ENCODE results near the gene MACROD1. TPM values are rescaled to one million over a fixed set of nuclear protein-coding genes. Genes with fewer than 3 reads are reported as not detected.

MACROD1 gene
- total RNA-seq, 1 donor, result 22.4 TPM

GRCh38 chr11:64022125-64022784 lies 143.7 kb downstream of the MACROD1 start:
- no peak for DNase-seq (ENCODE audit: low read depth in 2 of 3, low spot score in 2 of 3)

GRCh38 chr11:64021757-64022093 lies 144.2 kb downstream of the MACROD1 start:
- no peak for DNase-seq (ENCODE audit: low read depth in 2 of 3, low spot score in 2 of 3)

- DNase-seq (ENCODE audit: low read depth in 2 of 3, low spot score in 2 of 3), result no peak
These were observed 144.7 kb downstream of the MACROD1 start for GRCh38 chr11:64020976-64021756.

- DNase-seq (ENCODE audit: low read depth in 2 of 3, low spot score in 2 of 3), result no peak
These were observed 146.5 kb downstream of the MACROD1 start for GRCh38 chr11:64019106-64020037.

GRCh38 chr11:64018310-64018709 lies 147.6 kb downstream of the MACROD1 start:
- no peak for DNase-seq (ENCODE audit: low read depth in 2 of 3, low spot score in 2 of 3)

- no peak for DNase-seq (ENCODE audit: low read depth in 2 of 3, low spot score in 2 of 3)
These were observed 148.0 kb downstream of the MACROD1 start for GRCh38 chr11:64017945-64018224.

- DNase-seq (ENCODE audit: low read depth in 2 of 3, low spot score in 2 of 3), result no peak
These were observed 149.7 kb downstream of the MACROD1 start for GRCh38 chr11:64015935-64016845.

- DNase-seq (ENCODE audit: low read depth in 2 of 3, low spot score in 2 of 3), result no peak
These were observed 150.4 kb downstream of the MACROD1 start for GRCh38 chr11:64015510-64015909.

GRCh38 chr11:64014356-64014755 lies 151.6 kb downstream of the MACROD1 start:
- no peak for DNase-seq (ENCODE audit: low read depth in 2 of 3, low spot score in 2 of 3)

GRCh38 chr11:64013141-64013896 lies 152.6 kb downstream of the MACROD1 start:
- DNase-seq (ENCODE audit: low read depth in 2 of 3, low spot score in 2 of 3), result no peak

GRCh38 chr11:64011371-64011770 lies 154.5 kb downstream of the MACROD1 start:
- no peak for DNase-seq (ENCODE audit: low read depth in 2 of 3, low spot score in 2 of 3)

GRCh38 chr11:64010783-64011182 lies 155.1 kb downstream of the MACROD1 start:
- DNase-seq (ENCODE audit: low read depth in 2 of 3, low spot score in 2 of 3), result no peak

GRCh38 chr11:64009710-64010109 lies 156.2 kb downstream of the MACROD1 start:
- no peak for DNase-seq (ENCODE audit: low read depth in 2 of 3, low spot score in 2 of 3)

- DNase-seq (ENCODE audit: low read depth in 2 of 3, low spot score in 2 of 3), result no peak
These were observed 156.8 kb downstream of the MACROD1 start for GRCh38 chr11:64008914-64009633.

- no peak for DNase-seq (ENCODE audit: low read depth in 2 of 3, low spot score in 2 of 3)
These were observed 157.5 kb downstream of the MACROD1 start for GRCh38 chr11:64008283-64008913.

GRCh38 chr11:64007629-64008282 lies 158.2 kb downstream of the MACROD1 start:
- DNase-seq (ENCODE audit: low read depth in 2 of 3, low spot score in 2 of 3), result peak in 1 of 3 donors; percentile 43

GRCh38 chr11:64007160-64007628 lies 158.7 kb downstream of the MACROD1 start:
- DNase-seq (ENCODE audit: low read depth in 2 of 3, low spot score in 2 of 3), result peak in 1 of 3 donors; percentile 31

GRCh38 chr11:64006398-64006797 lies 159.5 kb downstream of the MACROD1 start:
- DNase-seq (ENCODE audit: low read depth in 2 of 3, low spot score in 2 of 3), result no peak
